Measurements from ENCODE around the gene CNBP.

CNBP gene

GRCh38 chr3:129130291-129130813 is 53.3 kb downstream of the CNBP start:
- no peak for DNase-seq

- no peak for DNase-seq
Observed at GRCh38 chr3:129128357-129129155, 55.1 kb downstream of the CNBP start.

GRCh38 chr3:129126726-129127280 is 56.9 kb downstream of the CNBP start:
- DNase-seq, result no peak

GRCh38 chr3:129123314-129124060 is 60.2 kb downstream of the CNBP start:
- peak; percentile 44 for DNase-seq

GRCh38 chr3:129122412-129123011 is 61.2 kb downstream of the CNBP start:
- DNase-seq, result peak; percentile 7

- DNase-seq, result peak; percentile 80
Observed at GRCh38 chr3:129121792-129122411, 61.8 kb downstream of the CNBP start, which contains the start of gene RAB43. Gene RAB43 (minus strand): TSS chr3:129121804. CDS start chr3:129121489, 315 bp downstream.

GRCh38 chr3:129121016-129121791 is 62.5 kb downstream of the CNBP start:
- DNase-seq, result peak; percentile 38

- DNase-seq, result peak; percentile 95
Observed at GRCh38 chr3:129120254-129121004, 63.3 kb downstream of the CNBP start.

GRCh38 chr3:129119365-129120100 is 64.2 kb downstream of the CNBP start:
- DNase-seq, result no peak

- peak; percentile 88 for DNase-seq
Observed at GRCh38 chr3:129118745-129119144, 65.0 kb downstream of the CNBP start.
